GM12864 (cell line): ENCODE results near the gene SBK2.

Experiments
- DNase-seq: peaks from one replicate; pipeline ENCODE4 v3.0.0-alpha.2; 2011; ENCODE audit warnings: low read depth
- H3K4me3 ChIP-seq: 2 replicates; pipeline ENCODE4 v1.5.1; 2011; ENCODE audit warnings: mild to moderate bottlenecking, low read depth, low read length, control low read depth
- CTCF ChIP-seq: IDR thresholded peaks from 2 replicates; pipeline ENCODE4 v1.5.1; 2011; ENCODE audit warnings: low read depth, mild to moderate bottlenecking, moderate library complexity, low read length, control low read depth, inconsistent platforms; ENCODE audit errors: missing control alignments

SBK2 gene

DNA sequence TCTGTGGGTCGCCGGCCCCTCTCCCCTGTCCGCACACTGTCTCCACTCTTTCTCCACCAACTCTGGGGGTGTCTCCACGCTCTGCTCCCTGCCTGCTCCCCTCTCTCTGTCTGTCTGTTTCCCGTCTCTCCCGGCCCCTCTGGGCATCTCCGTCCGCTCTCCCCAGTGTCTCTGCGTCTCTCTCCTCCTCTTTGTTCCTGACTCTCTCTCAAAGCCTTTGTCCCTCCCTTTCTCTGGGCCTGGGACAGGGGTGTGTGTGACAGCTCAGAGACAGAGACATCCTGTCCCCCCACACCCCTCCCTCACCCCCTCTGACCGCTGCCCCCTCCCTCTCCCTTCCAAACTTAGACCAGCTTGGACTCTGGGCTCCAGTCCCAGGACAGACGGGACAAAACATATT lies 9.1 kb upstream of the SBK2 start:
- H3K4me3 ChIP-seq = no peak overlapping the region
- DNase-seq = no peak
- no peak for TF ChIP-seq CTCF

GRCh38 chr19:55545443-55545842 lies 8.5 kb upstream of the SBK2 start, which contains the start of gene SBK3:
SBK3 (minus strand) TSS chr19:55545543; CDS start chr19:55545543, 0 bp downstream.
- TF ChIP-seq CTCF = no peak
- DNase-seq = no peak
- H3K4me3 ChIP-seq = no peak within 1 kb of the TSS

- TF ChIP-seq CTCF = no peak
- H3K4me3 ChIP-seq = no peak overlapping the region
Observed at GRCh38 chr19:55544776-55545439, 8.0 kb upstream of the SBK2 start.

DNA sequence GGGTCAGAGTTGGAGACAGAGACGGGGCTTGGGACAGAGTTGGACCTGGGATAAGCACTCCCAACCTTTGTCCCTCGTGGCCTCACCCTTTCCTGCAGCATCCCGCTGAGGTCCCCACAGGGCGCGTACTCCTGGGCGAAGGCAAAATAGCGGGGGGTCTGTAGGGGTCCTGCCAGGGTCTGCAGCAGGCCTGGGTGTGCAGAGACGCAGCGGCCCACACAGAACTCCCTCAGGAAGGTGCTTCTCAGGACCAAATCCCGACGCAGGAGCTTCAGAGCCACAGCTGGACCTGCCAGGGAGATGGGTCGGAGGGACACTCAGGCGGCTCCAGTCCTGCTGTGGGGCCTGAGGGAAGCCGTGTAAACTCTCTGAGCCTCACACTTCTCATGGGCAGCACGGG lies 7.1 kb upstream of the SBK2 start:
- no peak overlapping the region for H3K4me3 ChIP-seq
- DNase-seq = no peak
- no peak for TF ChIP-seq CTCF

More at GRCh38 chr19:55544776-55545439, 8.0 kb upstream of the SBK2 start:
- DNase-seq = no peak

- no peak overlapping the region for H3K4me3 ChIP-seq
- no peak for TF ChIP-seq CTCF
- DNase-seq = no peak
Observed at GRCh38 chr19:55543567-55543966, 6.6 kb upstream of the SBK2 start.

- no peak for DNase-seq
- no peak for TF ChIP-seq CTCF
- H3K4me3 ChIP-seq = no peak overlapping the region
Observed at GRCh38 chr19:55542292-55542855, 5.4 kb upstream of the SBK2 start.

GRCh38 chr19:55541091-55541490 lies 4.2 kb upstream of the SBK2 start:
- no peak overlapping the region for H3K4me3 ChIP-seq
- TF ChIP-seq CTCF = no peak
- no peak for DNase-seq
